ENCODE results near the gene MROH9.

MROH9 gene

GRCh38 chr1:171084870-171085269 lies 149.5 kb downstream of the MROH9 start:
- DNase-seq = no peak

DNA sequence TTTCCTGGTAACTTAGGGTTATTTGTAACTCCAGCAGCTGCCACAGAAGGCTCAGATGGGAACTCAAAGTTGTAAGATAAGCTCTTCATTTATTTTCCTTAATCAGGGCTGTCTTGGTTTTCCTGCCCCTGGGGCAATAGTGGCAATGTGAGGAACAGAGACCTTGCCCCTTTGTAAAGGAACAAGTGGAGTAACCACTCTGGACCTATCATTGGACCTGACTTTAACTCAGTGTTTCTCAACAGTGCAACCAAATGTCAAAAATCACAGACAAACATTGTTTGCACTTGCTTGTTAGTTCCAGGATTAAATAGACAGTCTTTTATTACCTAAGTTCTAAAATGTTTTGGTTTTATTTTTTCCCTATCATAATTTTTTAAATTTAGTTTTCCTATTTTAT lies 152.6 kb downstream of the MROH9 start:
- DNase-seq = no peak

DNA sequence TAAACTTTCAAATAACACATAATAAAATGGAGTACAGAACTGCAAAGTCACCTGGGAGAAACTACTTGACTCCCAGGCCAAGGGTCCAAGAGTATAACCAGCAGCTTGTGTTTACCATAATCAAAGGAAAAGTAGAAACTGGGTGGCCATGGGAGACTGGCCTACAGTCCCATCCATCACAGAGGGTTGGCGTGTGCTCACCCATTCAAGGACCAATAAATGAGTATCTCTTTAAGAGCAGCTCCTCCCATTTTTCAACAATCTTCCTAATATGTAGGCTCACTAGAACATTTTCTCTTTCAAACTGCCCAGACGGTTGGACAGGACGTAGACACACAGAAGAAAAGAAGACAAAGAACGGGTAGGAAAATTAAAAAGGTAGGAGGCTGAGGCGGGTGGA lies 155.3 kb downstream of the MROH9 start, which contains the start of gene FMO3:
FMO3 (plus strand) TSS at position 302 of the 400 bp plus-strand sequence. CDS start 1,754 bp downstream, outside the sequence.
- no peak for DNase-seq

DNA sequence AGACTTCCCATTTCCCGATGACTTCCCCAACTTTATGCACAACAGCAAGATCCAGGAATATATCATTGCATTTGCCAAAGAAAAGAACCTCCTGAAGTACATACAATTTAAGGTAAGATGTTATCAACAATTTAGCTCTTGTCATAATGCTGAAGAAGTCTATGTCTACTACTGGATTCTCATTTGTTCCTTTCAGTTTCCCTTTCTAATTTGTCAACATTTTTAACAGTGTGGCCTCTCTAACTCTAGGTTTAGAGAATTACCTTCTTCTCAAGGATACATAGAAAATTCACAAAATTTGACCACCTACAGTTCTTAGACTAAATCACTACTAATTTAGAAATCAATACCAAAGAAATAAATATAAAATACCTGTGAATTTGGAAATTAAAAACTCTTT lies 168.5 kb downstream of the MROH9 start:
- no peak for DNase-seq

GRCh38 chr1:171107262-171107940 lies 172.1 kb downstream of the MROH9 start:
- DNase-seq = no peak

DNA sequence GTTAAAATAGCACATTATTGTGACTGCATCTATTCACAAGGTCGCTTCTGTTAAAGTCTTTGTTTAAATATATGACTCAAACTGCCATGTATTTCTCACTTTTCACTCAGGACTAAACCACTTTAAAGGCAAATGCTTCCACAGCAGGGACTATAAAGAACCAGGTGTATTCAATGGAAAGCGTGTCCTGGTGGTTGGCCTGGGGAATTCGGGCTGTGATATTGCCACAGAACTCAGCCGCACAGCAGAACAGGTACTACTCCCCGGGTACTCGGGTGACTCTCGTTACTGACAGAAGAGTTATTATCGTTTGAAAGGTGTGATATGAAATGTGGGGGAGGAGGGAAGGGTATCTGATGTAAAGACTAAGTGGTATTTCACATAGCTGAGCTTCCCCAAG lies 172.6 kb downstream of the MROH9 start:
- DNase-seq = no peak

GRCh38 chr1:171109966-171110365 lies 174.6 kb downstream of the MROH9 start:
- no peak for DNase-seq

DNA sequence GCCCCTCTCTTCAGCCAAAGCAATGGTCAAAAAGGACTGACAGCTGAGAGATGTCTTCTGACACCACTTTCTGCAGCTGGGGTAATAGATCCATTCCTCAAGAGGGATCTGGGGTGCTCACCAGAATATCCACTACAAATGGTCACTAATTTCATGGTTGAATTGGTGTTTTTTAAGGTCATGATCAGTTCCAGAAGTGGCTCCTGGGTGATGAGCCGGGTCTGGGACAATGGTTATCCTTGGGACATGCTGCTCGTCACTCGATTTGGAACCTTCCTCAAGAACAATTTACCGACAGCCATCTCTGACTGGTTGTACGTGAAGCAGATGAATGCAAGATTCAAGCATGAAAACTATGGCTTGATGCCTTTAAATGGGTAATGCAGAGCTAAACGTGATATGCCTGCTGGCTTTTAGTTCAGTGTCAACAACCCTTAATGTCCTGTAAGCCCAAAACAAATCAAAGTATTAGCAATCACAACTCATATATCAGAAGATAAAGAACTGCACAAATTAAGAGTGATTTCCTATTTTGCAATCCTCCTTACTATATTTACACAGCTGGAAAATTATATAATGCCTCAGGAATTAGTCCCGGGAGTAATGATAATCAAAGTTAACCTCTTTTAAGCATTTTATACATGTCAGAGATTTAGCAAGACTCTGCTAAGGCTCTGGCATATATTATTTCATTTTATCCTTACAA lies 175.4 kb downstream of the MROH9 start:
- no peak for DNase-seq

GRCh38 chr1:171112119-171112518 lies 176.8 kb downstream of the MROH9 start:
- no peak for DNase-seq

DNA sequence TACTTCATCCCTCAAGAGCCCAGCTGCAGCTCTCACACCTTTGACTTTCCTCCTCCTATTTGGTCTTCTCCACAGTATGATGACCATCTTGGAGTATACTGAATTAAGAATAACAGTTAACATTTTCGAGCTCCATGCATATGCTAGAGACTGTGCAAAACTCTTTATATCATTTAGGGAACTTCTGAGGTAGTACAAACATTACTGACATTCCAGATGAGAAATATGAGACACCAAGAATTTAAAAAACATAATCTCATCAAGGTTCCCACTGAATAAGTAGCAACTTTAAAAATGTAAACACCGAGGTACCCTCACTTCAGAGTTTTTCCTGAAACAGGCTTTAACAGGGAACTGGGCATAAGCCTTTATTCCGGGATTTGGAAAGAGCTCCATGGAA lies 178.0 kb downstream of the MROH9 start:
- no peak for DNase-seq

Measured in activated CD4-positive, alpha-beta T cell treated with anti-CD3 and anti-CD28 coated beads, Interleukin-2, amount 50 U/mL, for 48 hours (primary cell).